ENCODE data around the gene DLX2.

Gene DLX2

DNA sequence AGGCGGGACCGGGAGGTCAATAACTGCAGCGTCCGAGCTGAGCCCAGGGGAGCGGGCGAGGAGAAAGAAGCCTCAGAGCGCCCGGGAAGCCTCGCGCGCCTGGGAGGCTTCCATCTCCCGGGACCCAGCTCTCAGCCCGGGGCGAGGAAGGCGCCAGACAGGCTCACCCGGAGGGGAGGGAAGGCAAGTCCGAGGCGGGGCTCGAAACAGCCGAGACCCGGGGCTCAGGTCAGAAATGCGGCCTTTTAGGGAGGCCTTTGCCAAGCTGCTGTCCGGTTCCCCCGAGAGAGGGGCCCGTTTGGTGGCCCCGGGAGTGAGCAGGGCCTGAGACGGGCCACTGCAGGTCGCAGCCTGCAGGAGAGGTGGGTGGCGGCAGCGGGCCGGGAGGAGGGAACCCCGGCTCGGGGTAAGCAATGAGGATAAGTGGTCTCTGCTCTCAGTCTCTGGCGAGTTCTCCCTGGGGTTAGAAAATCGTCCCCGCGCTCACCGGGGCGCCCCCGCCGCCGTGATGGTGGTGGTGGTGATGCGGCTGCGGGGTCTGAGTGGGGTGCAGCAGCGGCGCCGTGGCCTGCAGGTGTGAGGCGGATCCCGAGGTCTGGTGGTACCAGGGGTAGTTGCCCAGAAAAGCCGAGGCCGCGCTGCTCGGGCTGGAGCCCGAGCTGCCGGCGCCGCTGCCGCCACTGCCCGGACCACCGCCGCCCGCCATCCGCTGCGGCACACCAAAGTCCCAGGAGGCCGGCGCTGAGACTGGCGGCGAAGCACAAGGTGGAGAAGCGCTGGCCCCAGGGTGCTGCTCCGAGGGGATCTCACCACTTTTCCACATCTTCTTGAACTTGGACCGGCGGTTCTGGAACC is 2.4 kb downstream of the DLX2 start (continued):
- TF ChIP-seq, protein P1, sequence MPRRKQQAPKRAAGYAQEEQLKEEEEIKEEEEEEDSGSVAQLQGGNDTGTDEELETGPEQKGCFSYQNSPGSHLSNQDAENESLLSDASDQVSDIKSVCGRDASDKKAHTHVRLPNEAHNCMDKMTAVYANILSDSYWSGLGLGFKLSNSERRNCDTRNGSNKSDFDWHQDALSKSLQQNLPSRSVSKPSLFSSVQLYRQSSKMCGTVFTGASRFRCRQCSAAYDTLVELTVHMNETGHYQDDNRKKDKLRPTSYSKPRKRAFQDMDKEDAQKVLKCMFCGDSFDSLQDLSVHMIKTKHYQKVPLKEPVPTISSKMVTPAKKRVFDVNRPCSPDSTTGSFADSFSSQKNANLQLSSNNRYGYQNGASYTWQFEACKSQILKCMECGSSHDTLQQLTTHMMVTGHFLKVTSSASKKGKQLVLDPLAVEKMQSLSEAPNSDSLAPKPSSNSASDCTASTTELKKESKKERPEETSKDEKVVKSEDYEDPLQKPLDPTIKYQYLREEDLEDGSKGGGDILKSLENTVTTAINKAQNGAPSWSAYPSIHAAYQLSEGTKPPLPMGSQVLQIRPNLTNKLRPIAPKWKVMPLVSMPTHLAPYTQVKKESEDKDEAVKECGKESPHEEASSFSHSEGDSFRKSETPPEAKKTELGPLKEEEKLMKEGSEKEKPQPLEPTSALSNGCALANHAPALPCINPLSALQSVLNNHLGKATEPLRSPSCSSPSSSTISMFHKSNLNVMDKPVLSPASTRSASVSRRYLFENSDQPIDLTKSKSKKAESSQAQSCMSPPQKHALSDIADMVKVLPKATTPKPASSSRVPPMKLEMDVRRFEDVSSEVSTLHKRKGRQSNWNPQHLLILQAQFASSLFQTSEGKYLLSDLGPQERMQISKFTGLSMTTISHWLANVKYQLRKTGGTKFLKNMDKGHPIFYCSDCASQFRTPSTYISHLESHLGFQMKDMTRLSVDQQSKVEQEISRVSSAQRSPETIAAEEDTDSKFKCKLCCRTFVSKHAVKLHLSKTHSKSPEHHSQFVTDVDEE (CRISPR knock-in tag; IDR thresholded peaks at IDR 0.05): no peak
- TF ChIP-seq PPARA (CRISPR knock-in tag; IDR thresholded peaks at IDR 0.05; ENCODE audit: borderline replicate concordance) (no peak), OSR1 (CRISPR knock-in tag; IDR thresholded peaks at IDR 0.05) (no peak), SNAI2 (CRISPR knock-in tag; IDR thresholded peaks at IDR 0.05) (no peak), ZC3H10 (CRISPR knock-in tag; IDR thresholded peaks at IDR 0.05) (no peak), TCF4 (CRISPR knock-in tag; IDR thresholded peaks at IDR 0.05; ENCODE audit: borderline replicate concordance) (no peak)

GRCh38 chr2:172099472-172100079 is 3.1 kb downstream of the DLX2 start:
- ATAC-seq: no peak
- TF ChIP-seq ISL1 (CRISPR knock-in tag; IDR thresholded peaks at IDR 0.05): no peak
- TF ChIP-seq ZC3H10 (CRISPR knock-in tag; IDR thresholded peaks at IDR 0.05): no peak
- no peak for TF ChIP-seq GLIS3 (CRISPR knock-in tag; IDR thresholded peaks at IDR 0.05)
- TF ChIP-seq ZNF565 (CRISPR knock-in tag; conservative IDR thresholded peaks at IDR 0.05; ENCODE audit: low read depth): no peak
- TF ChIP-seq ZNF8 (CRISPR knock-in tag; IDR thresholded peaks at IDR 0.05): no peak
- TF ChIP-seq BACH2 (CRISPR knock-in tag; IDR thresholded peaks at IDR 0.05; ENCODE audit: borderline replicate concordance): no peak
- no peak for TF ChIP-seq SNAI2 (CRISPR knock-in tag; IDR thresholded peaks at IDR 0.05)
- no peak for TF ChIP-seq CSDC2 (CRISPR knock-in tag; IDR thresholded peaks at IDR 0.05)
- no peak for TF ChIP-seq RARB (CRISPR knock-in tag; IDR thresholded peaks at IDR 0.05)
- no peak for TF ChIP-seq CSRNP3 (CRISPR knock-in tag; IDR thresholded peaks at IDR 0.05)
- TF ChIP-seq, protein P2, sequence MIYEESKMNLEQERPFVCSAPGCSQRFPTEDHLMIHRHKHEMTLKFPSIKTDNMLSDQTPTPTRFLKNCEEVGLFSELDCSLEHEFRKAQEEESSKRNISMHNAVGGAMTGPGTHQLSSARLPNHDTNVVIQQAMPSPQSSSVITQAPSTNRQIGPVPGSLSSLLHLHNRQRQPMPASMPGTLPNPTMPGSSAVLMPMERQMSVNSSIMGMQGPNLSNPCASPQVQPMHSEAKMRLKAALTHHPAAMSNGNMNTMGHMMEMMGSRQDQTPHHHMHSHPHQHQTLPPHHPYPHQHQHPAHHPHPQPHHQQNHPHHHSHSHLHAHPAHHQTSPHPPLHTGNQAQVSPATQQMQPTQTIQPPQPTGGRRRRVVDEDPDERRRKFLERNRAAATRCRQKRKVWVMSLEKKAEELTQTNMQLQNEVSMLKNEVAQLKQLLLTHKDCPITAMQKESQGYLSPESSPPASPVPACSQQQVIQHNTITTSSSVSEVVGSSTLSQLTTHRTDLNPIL (CRISPR knock-in tag; IDR thresholded peaks at IDR 0.05; ENCODE audit: low read depth): no peak
- no peak for TF ChIP-seq TOX (CRISPR knock-in tag; IDR thresholded peaks at IDR 0.05; ENCODE audit: borderline replicate concordance)
- no peak for TF ChIP-seq ZFP3 (CRISPR knock-in tag; IDR thresholded peaks at IDR 0.05)
- TF ChIP-seq ZFP30 (CRISPR knock-in tag; IDR thresholded peaks at IDR 0.05): no peak
- TF ChIP-seq, protein P3, sequence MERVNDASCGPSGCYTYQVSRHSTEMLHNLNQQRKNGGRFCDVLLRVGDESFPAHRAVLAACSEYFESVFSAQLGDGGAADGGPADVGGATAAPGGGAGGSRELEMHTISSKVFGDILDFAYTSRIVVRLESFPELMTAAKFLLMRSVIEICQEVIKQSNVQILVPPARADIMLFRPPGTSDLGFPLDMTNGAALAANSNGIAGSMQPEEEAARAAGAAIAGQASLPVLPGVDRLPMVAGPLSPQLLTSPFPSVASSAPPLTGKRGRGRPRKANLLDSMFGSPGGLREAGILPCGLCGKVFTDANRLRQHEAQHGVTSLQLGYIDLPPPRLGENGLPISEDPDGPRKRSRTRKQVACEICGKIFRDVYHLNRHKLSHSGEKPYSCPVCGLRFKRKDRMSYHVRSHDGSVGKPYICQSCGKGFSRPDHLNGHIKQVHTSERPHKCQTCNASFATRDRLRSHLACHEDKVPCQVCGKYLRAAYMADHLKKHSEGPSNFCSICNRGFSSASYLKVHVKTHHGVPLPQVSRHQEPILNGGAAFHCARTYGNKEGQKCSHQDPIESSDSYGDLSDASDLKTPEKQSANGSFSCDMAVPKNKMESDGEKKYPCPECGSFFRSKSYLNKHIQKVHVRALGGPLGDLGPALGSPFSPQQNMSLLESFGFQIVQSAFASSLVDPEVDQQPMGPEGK (CRISPR knock-in tag; IDR thresholded peaks at IDR 0.05; ENCODE audit: borderline replicate concordance): no peak
- TF ChIP-seq PPARA (CRISPR knock-in tag; IDR thresholded peaks at IDR 0.05; ENCODE audit: borderline replicate concordance): no peak
- no peak for TF ChIP-seq ZNF70 (CRISPR knock-in tag; IDR thresholded peaks at IDR 0.05)
- no peak for TF ChIP-seq ARNTL (CRISPR knock-in tag; IDR thresholded peaks at IDR 0.05; ENCODE audit: borderline replicate concordance, low read depth)
- TF ChIP-seq POU6F1 (CRISPR knock-in tag; IDR thresholded peaks at IDR 0.05; ENCODE audit: borderline replicate concordance, low read depth): no peak
- TF ChIP-seq, protein P1 (CRISPR knock-in tag; IDR thresholded peaks at IDR 0.05): no peak
